H1 (cell line): Measurements from ENCODE around the gene SETD1B. TPM values are rescaled to one million over a fixed set of nuclear protein-coding genes. Genes with fewer than 3 reads are reported as not detected.

Experiments
- CTCF ChIA-PET: fragments of 300-600 bp; sonication (Branson Sonifier 250); formaldehyde crosslinking; loops from one replicate; lab custom pipeline; 2021; ENCODE audit not compliant: partially characterized antibody; lab: Charles Lee
- POLR2A ChIA-PET: fragments of 300-600 bp; sonication (Branson Sonifier 250); formaldehyde crosslinking; loops from one replicate; lab custom pipeline; 2021; ENCODE audit warnings: inconsistent platforms; ENCODE audit not compliant: partially characterized antibody; lab: Charles Lee
- DNase-seq, 2 experiments: peaks; one replicate each; pipeline versions ENCODE4 v3.0.0 to v3.0.0-alpha.2; 2010 to 2022; ENCODE audit warnings: low spot score in 2 of 2, low read depth in 1 of 2, mixed read lengths in 1 of 2
- FAIRE-seq: peaks from 2 replicates; lab custom pipeline; 2011; peaks lifted over from hg19 to GRCh38; lab: Jason Lieb, UNC
- H2AFZ ChIP-seq: 2 replicates; pipeline ENCODE4 v1.8.1; 2012; ENCODE audit warnings: low read length, inconsistent platforms
- H2AK5ac ChIP-seq: 2 replicates; pipeline ENCODE4 v1.6.1; 2013; ENCODE audit warnings: low read depth, low read length
- H2BK120ac ChIP-seq: replicated peaks from 2 replicates; pipeline ENCODE3; 2013; ENCODE audit warnings: low read depth, low read length, inconsistent platforms
- H2BK12ac ChIP-seq: 2 replicates; pipeline ENCODE4 v1.6.1; 2013; ENCODE audit warnings: low read depth, low read length
- H2BK15ac ChIP-seq: 2 replicates; pipeline ENCODE4 v1.6.1; 2013; ENCODE audit warnings: low read length
- H2BK20ac ChIP-seq: 2 replicates; pipeline ENCODE4 v1.6.1; 2013; ENCODE audit warnings: low read length
- H2BK5ac ChIP-seq: 2 replicates; pipeline ENCODE4 v1.6.1; 2013; ENCODE audit warnings: low read depth, low read length
- H3K14ac ChIP-seq: 2 replicates; pipeline ENCODE4 v1.6.1; 2013; ENCODE audit warnings: inconsistent platforms; ENCODE audit not compliant: insufficient read length
- H3K18ac ChIP-seq: 2 replicates; pipeline ENCODE4 v1.6.1; 2013; ENCODE audit warnings: low read length; ENCODE audit errors: extremely low read depth
- H3K23ac ChIP-seq: 2 replicates; pipeline ENCODE4 v1.6.1; 2013; ENCODE audit warnings: inconsistent platforms; ENCODE audit not compliant: insufficient read length
- H3K23me2 ChIP-seq: 2 replicates; pipeline ENCODE4 v1.6.1; 2013; ENCODE audit warnings: low read depth, low read length
- H3K27ac ChIP-seq: 2 replicates; pipeline ENCODE4 v1.6.1; 2011; ENCODE audit warnings: low read depth, low read length, inconsistent platforms
- H3K27me3 ChIP-seq, 4 experiments: replicated peaks in 1 of 4; 1 replicate in 1 of 4; 2 replicates in 3 of 4; pipeline versions ENCODE4 v1.6.1 to v1.8.1; 2011 to 2013; ENCODE audit warnings: low read length in 3 of 4, mild to moderate bottlenecking in 3 of 4, inconsistent platforms in 2 of 4, mixed read lengths in 2 of 4, moderate library complexity in 1 of 4; ENCODE audit not compliant: control insufficient read depth in 3 of 4, insufficient read depth in 3 of 4; ENCODE audit errors: extremely low read depth in 1 of 4
- H3K36me3 ChIP-seq, 4 experiments: 2 replicates each; pipeline versions ENCODE4 v1.6.1 to v1.8.1; 2011 to 2013; ENCODE audit warnings: mild to moderate bottlenecking in 4 of 4, low read length in 3 of 4, moderate library complexity in 2 of 4, control low read depth in 1 of 4, inconsistent platforms in 1 of 4; ENCODE audit not compliant: insufficient read depth in 4 of 4, control insufficient read depth in 2 of 4
- H3K4ac ChIP-seq: replicated peaks from 2 replicates; pipeline ENCODE3; 2013; ENCODE audit warnings: low read length, low read depth, mixed read lengths, inconsistent platforms; ENCODE audit not compliant: insufficient read length
- H3K4me1 ChIP-seq, 4 experiments: replicated peaks in 1 of 4; 1 replicate in 1 of 4; 2 replicates in 3 of 4; pipeline versions ENCODE4 v1.6.1 to v1.8.1; 2011 to 2013; ENCODE audit warnings: low read length in 3 of 4, inconsistent platforms in 2 of 4, mixed read lengths in 1 of 4; ENCODE audit not compliant: insufficient read depth in 4 of 4, control insufficient read depth in 3 of 4
- H3K4me2 ChIP-seq, 2 experiments: 2 replicates each; pipeline versions ENCODE4 v1.6.1 to v1.8.1; 2011 to 2013; ENCODE audit warnings: low read depth in 2 of 2, low read length in 2 of 2, control low read depth in 1 of 2, inconsistent platforms in 1 of 2, mild to moderate bottlenecking in 1 of 2; ENCODE audit not compliant: insufficient read depth in 1 of 2
- H3K4me3 ChIP-seq, 4 experiments: fragments of 200-600, 300-600 bp in 1 of 4; sonication (generic), shearing (Covaris generic), sonication (Bioruptor Twin) in 1 of 4; 2 replicates each; pipeline versions ENCODE4 v1.5.1 to v1.8.1; 2011 to 2016; ENCODE audit warnings: low read length in 4 of 4, low read depth in 3 of 4, control low read depth in 2 of 4, inconsistent platforms in 2 of 4, mild to moderate bottlenecking in 2 of 4, mixed read lengths in 1 of 4, moderate library complexity in 1 of 4; ENCODE audit not compliant: insufficient read depth in 2 of 4; ENCODE audit errors: extremely low read depth in 1 of 4
- H3K56ac ChIP-seq: replicated peaks from 2 replicates; pipeline ENCODE3; 2013; ENCODE audit warnings: low read depth, mild to moderate bottlenecking, mixed read lengths, low read length, inconsistent platforms; ENCODE audit not compliant: insufficient read length
- H3K79me1 ChIP-seq: 2 replicates; pipeline ENCODE4 v1.6.1; 2013; ENCODE audit warnings: low read depth, low read length, control low read depth
- H3K79me2 ChIP-seq, 2 experiments: 2 replicates each; pipeline versions ENCODE4 v1.6.1 to v1.8.1; 2012 to 2013; ENCODE audit warnings: low read length in 2 of 2, mild to moderate bottlenecking in 2 of 2, inconsistent platforms in 1 of 2; ENCODE audit not compliant: insufficient read depth in 2 of 2, control insufficient read depth in 1 of 2
- H3K9ac ChIP-seq, 4 experiments: replicated peaks in 1 of 4; 1 replicate in 1 of 4; 2 replicates in 3 of 4; pipeline versions ENCODE4 v1.6.1 to v1.8.1; 2011 to 2013; ENCODE audit warnings: low read depth in 3 of 4, low read length in 3 of 4, control low read depth in 2 of 4, mild to moderate bottlenecking in 2 of 4, moderate library complexity in 2 of 4, inconsistent platforms in 1 of 4; ENCODE audit errors: extremely low read depth in 1 of 4
- H3K9me3 ChIP-seq, 2 experiments: 2 replicates each; pipeline versions ENCODE4 v1.6.1 to v1.8.1; 2012 to 2013; ENCODE audit warnings: mild to moderate bottlenecking in 2 of 2, moderate library complexity in 2 of 2, control low read depth in 1 of 2, inconsistent platforms in 1 of 2, low read depth in 1 of 2, low read length in 1 of 2, mixed read lengths in 1 of 2; ENCODE audit not compliant: insufficient read depth in 2 of 2
- H4K20me1 ChIP-seq, 2 experiments: replicated peaks in 1 of 2; 2 replicates each; pipeline versions ENCODE3 to v1.8.1; 2011 to 2013; ENCODE audit warnings: inconsistent platforms in 2 of 2, low read length in 2 of 2, mild to moderate bottlenecking in 1 of 2; ENCODE audit not compliant: insufficient read depth in 2 of 2, control insufficient read depth in 1 of 2
- H4K5ac ChIP-seq: 2 replicates; pipeline ENCODE4 v1.6.1; 2013; ENCODE audit warnings: low read length, low read depth, mixed read lengths, inconsistent platforms; ENCODE audit not compliant: insufficient read length
- H4K8ac ChIP-seq: 2 replicates; pipeline ENCODE4 v1.8.0; 2013; ENCODE audit warnings: mild to moderate bottlenecking, moderate library complexity, low read length, inconsistent platforms; ENCODE audit not compliant: insufficient read depth; ENCODE audit errors: extremely low read depth
- H4K91ac ChIP-seq: replicated peaks from 2 replicates; pipeline ENCODE3; 2013; ENCODE audit warnings: low read length, mixed read lengths, inconsistent platforms; ENCODE audit not compliant: insufficient read length
- CEBPB ChIP-seq: IDR thresholded peaks from 2 replicates; pipeline ENCODE4 v1.6.1; 2012; ENCODE audit warnings: low read depth, low read length
- EGR1 ChIP-seq: IDR thresholded peaks from 2 replicates; pipeline ENCODE4 v1.6.1; 2011; ENCODE audit warnings: low read depth, low read length, borderline replicate concordance
- NRF1 ChIP-seq: IDR thresholded peaks from 2 replicates; pipeline ENCODE4 v1.6.1; 2011; ENCODE audit warnings: mild to moderate bottlenecking, low read depth, low read length, improper control_type of control experiment
- RAD21 ChIP-seq, 2 experiments: IDR thresholded peaks in 1 of 2; conservative IDR thresholded peaks in 1 of 2; 2 replicates each; pipeline ENCODE4 v1.6.1; 2011; ENCODE audit warnings: low read depth in 2 of 2, low read length in 2 of 2, improper control_type of control experiment in 1 of 2, inconsistent platforms in 1 of 2, mild to moderate bottlenecking in 1 of 2, moderate library complexity in 1 of 2
- YY1 ChIP-seq: IDR thresholded peaks from 2 replicates; pipeline ENCODE4 v1.6.1; 2011; ENCODE audit warnings: low read depth, mild to moderate bottlenecking, low read length
- ZNF274 ChIP-seq: IDR thresholded peaks from 2 replicates; pipeline ENCODE4 v1.7.0; 2012; ENCODE audit warnings: low read length, borderline replicate concordance; ENCODE audit errors: extremely low read depth
- WGBS, 2 experiments: shearing (Covaris generic) in 1 of 2; methylation state at CpG; one replicate each; pipeline versions ENCODE4 v1.1.6 to v1.1.7; 2013 to 2015; ENCODE audit warnings: low lambda C conversion rate in 2 of 2, mixed read lengths in 2 of 2, inconsistent platforms in 1 of 2, low coverage in 1 of 2, missing lambda C conversion rate in 1 of 2; ENCODE audit not compliant: insufficient replicate concordance in 2 of 2, insufficient coverage in 1 of 2, insufficient read length in 1 of 2; ENCODE audit errors: extremely low coverage in 1 of 2, missing lambda C conversion rate in 1 of 2; 5-methylcytosine and 5-hydroxymethylcytosine counted together
- polyA plus RNA-seq, 7 experiments: library from polyadenylated mRNA; depleted of rRNA in 3 of 7; stranded (reverse) in 5 of 7; unstranded in 2 of 7; fragments of >200 nt in 5 of 7; fragments of 200-250 nt in 2 of 7; gene quantifications; 1 replicate in 5 of 7; 2 replicates in 1 of 7; 4 replicates in 1 of 7; pipeline versions ENCODE4 v1.2.1 to v1.2.3, GENCODE V29; 2011 to 2013; ENCODE audit warnings: missing spikeins in 2 of 7, mixed read lengths in 2 of 7
- total RNA-seq: library from RNA; stranded (reverse); fragmentation: NEBNext Ultra II Directional; extraction: Animal tissue kit (Norgen Biotek cat#: 25700); gene quantifications from 2 replicates; pipeline ENCODE4 v1.2.1, GENCODE V29; 2021
- TF ChIP-seq, protein P1 (sequence below): IDR thresholded peaks from 2 replicates; pipeline ENCODE4 v1.6.1; 2011; ENCODE audit warnings: low read depth, mild to moderate bottlenecking, low read length; ENCODE audit not compliant: insufficient read depth
- TF ChIP-seq, protein P2 (sequence below), 3 experiments: IDR thresholded peaks; 1 replicate in 2 of 3; 2 replicates in 1 of 3; pipeline versions ENCODE4 v1.5.1 to v1.6.1; 2011; ENCODE audit warnings: low read length in 3 of 3, mild to moderate bottlenecking in 3 of 3, inconsistent platforms in 2 of 3, low read depth in 1 of 3, moderate library complexity in 1 of 3; ENCODE audit not compliant: insufficient read depth in 1 of 3; ENCODE audit errors: control extremely low read depth in 1 of 3

SETD1B gene
- total and polyA plus RNA-seq, 2 of the 8 experiments (the other 6 are each of a cell fraction or from before 2014, with no cell fraction given), result 1.3 to 17.7 TPM

DNA sequence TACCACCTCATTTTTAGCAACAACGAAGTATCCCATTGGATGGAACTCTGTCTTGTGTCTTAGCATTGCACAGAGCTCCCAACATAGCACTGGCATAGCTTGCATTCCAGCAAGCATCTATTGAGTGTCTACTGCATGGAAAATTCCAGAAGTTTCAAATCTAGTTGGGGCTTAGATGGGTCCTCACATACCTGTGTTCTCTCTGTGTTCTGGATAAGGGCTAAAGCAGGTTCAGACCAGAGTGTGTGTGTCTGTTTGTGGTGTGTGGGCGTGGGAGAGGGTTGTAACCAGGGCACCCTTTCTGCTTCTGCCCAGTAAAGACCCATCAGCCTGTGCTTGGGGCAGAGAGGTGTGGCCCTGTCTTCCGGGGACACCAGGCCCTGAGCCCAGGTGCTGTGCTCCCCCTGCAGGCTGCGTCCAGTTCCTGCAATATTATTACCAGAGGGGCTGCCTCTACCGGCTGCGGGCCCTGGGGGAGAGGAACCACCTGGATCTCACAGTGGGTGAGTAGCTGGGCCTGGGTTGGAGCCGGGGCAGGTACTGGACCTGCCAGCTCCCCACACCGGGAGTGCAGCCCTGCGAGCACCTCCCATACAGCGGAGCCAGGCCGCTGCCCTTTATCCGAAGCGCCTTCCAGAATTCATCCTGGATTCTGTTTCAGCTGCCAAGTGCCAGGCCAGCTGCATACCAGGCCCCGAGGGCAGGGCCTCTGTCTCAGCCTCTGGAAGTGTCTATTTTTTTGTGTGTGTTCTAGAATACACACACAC lies 30.6 kb upstream of the SETD1B start:
- Histone ChIP-seq H2BK5ac (no peak overlapping the region), H3K9me3 (no peaks in the 10 kb centered on the region), H4K8ac (no peak overlapping the region), H3K27me3 (no peaks in the 10 kb centered on the region), H4K91ac (no peak overlapping the region), H3K9ac (no peak overlapping the region), H2BK12ac (no peak overlapping the region), H3K79me1 (no peaks in the 10 kb centered on the region), H2BK20ac (no peak overlapping the region), H3K4me1 (peaks cover 0 to 18% (median 14%) of the 10 kb centered on the region in 4 experiments; a peak in 6 of 7 replicates), H3K23ac (no peak overlapping the region), H4K5ac (no peak overlapping the region), H3K4me2 (no peak overlapping the region), H3K4ac (no peak overlapping the region), H2BK15ac (no peak overlapping the region), H3K27ac (no peak overlapping the region), H3K56ac (no peak overlapping the region), H3K4me3 (no peak overlapping the region), H3K79me2 (no peaks in the 10 kb centered on the region), H2AFZ (no peak overlapping the region), H4K20me1 (peaks cover 0 to 7% of the 10 kb centered on the region in 2 experiments), H2BK120ac (no peak overlapping the region), H2AK5ac (no peak overlapping the region), H3K36me3 (no peaks in the 10 kb centered on the region), H3K14ac (no peak overlapping the region), H3K23me2 (no peaks in the 10 kb centered on the region), H3K18ac (no peak overlapping the region)
- CTCF ChIA-PET, result interaction anchor here (0.7 to 18.5 kb wide), 32 partner anchors 11 to 372 kb away, joined by 3 to 335 read pairs (median 4); partner anchors contain the start of genes MORN3, RHOF and TMEM120B
- peak in 1 of 2 experiments; percentile 89 for DNase-seq
- POLR2A ChIA-PET, result interaction anchor here (0.6 to 34.9 kb wide), 7 partner anchors 9 to 103 kb away, joined by 3 to 958 read pairs (median 5); partner anchors contain the start of genes RHOF and SETD1B
- peak; percentile 66 for FAIRE-seq
- 59% methylated on average over 14 of the region's 14 CpGs; no CpG with 5 or more reads in 1 of the 2 experiments for WGBS, 2 experiments
- no peak for TF ChIP-seq CEBPB
- TF ChIP-seq, protein P1, sequence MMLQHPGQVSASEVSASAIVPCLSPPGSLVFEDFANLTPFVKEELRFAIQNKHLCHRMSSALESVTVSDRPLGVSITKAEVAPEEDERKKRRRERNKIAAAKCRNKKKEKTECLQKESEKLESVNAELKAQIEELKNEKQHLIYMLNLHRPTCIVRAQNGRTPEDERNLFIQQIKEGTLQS, result no peak
- TF ChIP-seq, protein P2, sequence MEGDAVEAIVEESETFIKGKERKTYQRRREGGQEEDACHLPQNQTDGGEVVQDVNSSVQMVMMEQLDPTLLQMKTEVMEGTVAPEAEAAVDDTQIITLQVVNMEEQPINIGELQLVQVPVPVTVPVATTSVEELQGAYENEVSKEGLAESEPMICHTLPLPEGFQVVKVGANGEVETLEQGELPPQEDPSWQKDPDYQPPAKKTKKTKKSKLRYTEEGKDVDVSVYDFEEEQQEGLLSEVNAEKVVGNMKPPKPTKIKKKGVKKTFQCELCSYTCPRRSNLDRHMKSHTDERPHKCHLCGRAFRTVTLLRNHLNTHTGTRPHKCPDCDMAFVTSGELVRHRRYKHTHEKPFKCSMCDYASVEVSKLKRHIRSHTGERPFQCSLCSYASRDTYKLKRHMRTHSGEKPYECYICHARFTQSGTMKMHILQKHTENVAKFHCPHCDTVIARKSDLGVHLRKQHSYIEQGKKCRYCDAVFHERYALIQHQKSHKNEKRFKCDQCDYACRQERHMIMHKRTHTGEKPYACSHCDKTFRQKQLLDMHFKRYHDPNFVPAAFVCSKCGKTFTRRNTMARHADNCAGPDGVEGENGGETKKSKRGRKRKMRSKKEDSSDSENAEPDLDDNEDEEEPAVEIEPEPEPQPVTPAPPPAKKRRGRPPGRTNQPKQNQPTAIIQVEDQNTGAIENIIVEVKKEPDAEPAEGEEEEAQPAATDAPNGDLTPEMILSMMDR (IDR thresholded peaks at IDR 0.05; ENCODE audit: control extremely low read depth in 1 of 3, insufficient read depth in 1 of 3, low read depth in 1 of 3, low read length in 3 of 3), result peak; percentile 95 to 98 (median 96)
- TF ChIP-seq ZNF274, result no peak
- peak; percentile 91 to 95 for TF ChIP-seq RAD21 (IDR thresholded peaks at IDR 0.05 in 1 of 2, conservative IDR thresholded peaks at IDR 0.05 in 1 of 2; ENCODE audit: low read depth in 2 of 2, low read length in 2 of 2)
- 0 out of 2 replicates have a peak, but pooled peaks have one; percentile 21 for TF ChIP-seq EGR1
- TF ChIP-seq YY1, result 0 out of 2 replicates have a peak, but pooled peaks have one; percentile 20
- TF ChIP-seq NRF1, result no peak
